ENCODE data around the gene PRKCA.

PRKCA gene

DNA sequence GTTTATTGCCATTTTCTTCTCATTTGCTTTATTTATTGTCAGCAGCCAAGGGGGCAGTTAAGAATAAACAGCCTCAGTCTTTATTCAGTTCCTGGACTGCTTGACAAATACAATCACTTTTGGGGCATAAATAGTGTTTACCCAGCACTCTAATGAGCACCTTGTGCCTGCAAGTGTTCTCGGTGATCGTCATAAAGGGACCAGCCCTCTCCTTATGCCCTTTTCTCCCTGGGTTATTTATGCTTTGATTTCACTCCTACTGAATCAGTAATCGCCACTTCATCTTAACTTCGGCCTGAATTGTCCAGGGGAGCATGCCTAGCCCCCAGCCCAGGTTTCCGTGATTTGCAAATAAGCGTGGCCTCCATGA lies 476.8 kb downstream of the PRKCA start:
- TF ChIP-seq, protein P1, sequence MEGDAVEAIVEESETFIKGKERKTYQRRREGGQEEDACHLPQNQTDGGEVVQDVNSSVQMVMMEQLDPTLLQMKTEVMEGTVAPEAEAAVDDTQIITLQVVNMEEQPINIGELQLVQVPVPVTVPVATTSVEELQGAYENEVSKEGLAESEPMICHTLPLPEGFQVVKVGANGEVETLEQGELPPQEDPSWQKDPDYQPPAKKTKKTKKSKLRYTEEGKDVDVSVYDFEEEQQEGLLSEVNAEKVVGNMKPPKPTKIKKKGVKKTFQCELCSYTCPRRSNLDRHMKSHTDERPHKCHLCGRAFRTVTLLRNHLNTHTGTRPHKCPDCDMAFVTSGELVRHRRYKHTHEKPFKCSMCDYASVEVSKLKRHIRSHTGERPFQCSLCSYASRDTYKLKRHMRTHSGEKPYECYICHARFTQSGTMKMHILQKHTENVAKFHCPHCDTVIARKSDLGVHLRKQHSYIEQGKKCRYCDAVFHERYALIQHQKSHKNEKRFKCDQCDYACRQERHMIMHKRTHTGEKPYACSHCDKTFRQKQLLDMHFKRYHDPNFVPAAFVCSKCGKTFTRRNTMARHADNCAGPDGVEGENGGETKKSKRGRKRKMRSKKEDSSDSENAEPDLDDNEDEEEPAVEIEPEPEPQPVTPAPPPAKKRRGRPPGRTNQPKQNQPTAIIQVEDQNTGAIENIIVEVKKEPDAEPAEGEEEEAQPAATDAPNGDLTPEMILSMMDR (IDR thresholded peaks at IDR 0.05; ENCODE audit: low read depth, low read length) = no peak
- H3K4me3 ChIP-seq (ENCODE audit: low read depth, low read length) = no peak overlapping the region

DNA sequence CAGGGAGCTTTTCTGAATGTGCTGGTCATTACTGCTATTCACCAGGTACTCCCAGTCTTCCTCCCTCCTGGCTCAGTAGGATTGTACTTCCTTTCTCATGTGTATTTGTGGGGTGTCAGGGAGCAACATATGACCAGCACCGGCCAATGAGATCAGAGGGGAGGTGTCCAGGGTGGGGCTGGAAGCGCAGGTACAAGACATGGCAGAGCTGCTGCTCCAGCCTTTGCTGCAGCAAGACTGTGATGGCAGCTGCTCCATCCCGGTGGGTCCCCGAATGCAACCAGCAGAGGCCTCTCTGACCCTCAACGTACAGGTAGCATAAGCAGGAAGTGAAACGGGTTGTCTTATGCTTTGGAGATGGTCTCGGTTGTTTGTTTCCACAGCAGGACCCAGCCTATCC lies 478.7 kb downstream of the PRKCA start:
- TF ChIP-seq, protein P1 (IDR thresholded peaks at IDR 0.05; ENCODE audit: low read depth, low read length) = no peak
- H3K4me3 ChIP-seq (ENCODE audit: low read depth, low read length) = no peak overlapping the region

DNA sequence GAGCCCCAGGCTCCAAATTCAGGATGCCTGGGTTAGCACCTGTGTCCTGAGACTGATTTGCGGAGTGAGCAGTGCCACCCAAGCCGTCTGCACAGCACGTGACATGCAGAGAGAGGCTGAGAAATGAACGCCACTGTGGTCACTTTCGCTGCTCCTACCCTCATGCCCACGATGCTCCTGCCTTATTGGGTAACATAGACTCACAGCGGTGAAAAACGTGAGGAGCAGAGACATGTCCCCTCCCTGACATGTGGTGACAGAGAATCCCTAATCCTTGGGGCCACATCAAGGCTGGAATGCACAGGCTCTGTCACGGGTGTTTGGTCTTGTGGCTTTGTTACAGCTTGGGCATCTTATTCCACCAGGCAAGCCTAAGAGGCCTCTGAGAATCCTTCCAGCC lies 480.4 kb downstream of the PRKCA start:
- H3K4me3 ChIP-seq (ENCODE audit: low read depth, low read length) = no peak overlapping the region
- TF ChIP-seq, protein P1 (IDR thresholded peaks at IDR 0.05; ENCODE audit: low read depth, low read length) = no peak

DNA sequence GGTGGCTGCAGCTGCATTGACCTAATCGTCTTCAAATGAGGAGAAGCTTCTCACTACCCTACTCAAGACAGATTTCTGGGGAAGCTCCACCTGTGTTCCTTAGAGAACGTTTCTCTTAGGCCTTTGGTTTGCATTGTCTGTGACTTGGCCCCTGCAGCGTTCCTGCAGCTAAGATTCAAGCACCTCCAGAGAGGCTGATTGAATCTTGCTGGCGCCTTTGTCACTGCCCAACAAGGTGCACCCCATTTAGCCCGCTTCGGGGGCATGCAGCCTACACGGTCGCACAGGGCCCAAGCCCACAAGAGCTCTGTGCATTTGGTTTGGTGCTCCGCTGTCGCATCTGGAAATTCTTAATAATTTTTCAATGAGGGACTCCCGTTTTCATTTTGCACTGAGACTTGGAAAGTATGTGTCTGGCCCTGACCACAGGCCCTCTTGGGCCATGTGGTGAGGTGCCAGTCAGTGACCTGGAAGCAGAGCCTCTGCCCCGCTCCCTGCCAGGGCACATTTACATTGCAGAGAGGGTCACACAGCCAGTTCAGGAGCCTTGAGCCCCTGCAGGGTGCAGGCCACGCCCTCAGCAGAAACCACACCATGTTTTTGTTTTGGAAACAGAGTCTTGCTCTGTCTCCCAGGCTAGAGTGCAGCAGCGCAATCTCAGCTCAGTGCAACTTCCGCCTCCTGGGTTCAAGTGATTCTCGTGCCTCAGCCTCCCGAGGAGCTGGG lies 481.4 kb downstream of the PRKCA start:
- no peak overlapping the region for H3K4me3 ChIP-seq (ENCODE audit: low read depth, low read length)
- TF ChIP-seq, protein P1 (IDR thresholded peaks at IDR 0.05; ENCODE audit: low read depth, low read length) = no peak

DNA sequence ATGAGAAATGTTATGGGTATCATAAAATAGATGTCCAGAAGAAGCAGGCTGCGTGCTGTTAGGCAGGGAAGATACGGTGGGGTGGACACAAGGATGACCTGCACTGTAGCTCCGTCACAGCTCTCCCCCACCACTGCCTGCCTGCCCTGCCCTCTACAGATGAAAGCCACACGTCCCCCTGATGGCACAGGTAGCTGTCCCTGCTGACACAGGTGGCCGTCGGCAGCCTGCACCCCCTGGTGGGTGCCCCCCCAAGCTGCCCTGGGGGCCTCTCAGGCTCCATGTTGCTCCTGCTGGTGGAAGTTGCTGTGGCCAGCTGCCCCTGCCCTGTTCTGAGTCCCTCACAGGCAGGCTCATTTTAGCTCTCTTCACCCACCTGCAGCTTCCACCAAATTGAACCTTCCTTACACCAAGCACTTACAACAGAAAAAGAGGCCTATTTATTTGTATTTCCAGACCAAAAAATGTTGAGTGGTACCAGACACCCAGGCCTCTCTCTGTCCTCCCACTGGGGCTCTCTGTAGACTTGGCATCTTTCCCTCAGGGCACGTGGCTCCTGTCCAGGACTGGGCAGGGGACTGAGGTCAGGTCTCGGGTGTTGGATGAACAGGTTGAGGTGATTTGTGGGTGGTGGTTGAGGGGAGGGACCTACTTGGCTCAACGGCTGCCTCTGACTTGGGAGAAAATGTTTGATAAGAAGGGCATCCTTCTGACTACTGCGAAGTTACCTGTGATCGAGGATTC lies 482.4 kb downstream of the PRKCA start:
- TF ChIP-seq, protein P1 (IDR thresholded peaks at IDR 0.05; ENCODE audit: low read depth, low read length) = no peak
- H3K4me3 ChIP-seq (ENCODE audit: low read depth, low read length) = no peak overlapping the region

DNA sequence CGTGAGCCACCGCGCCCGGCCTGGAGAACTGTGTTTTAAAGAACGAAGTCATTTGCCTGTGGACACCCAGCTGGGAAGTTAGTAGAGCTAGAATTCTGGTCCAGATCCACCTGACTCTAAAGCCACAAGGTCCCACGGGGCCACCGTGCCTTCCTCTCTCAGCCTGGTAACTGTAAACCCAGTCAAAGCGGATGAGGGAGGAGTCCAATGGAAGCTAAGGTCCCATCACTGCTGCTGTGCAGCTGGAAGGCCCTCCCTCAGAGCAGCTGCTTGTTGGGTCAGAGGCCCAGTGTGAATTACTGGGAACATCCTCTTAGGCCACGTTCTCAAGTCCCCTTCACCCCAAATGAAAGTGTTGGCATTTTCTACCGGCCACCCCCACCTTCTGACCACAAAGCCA lies 483.7 kb downstream of the PRKCA start:
- TF ChIP-seq, protein P1 (IDR thresholded peaks at IDR 0.05; ENCODE audit: low read depth, low read length) = no peak
- no peak overlapping the region for H3K4me3 ChIP-seq (ENCODE audit: low read depth, low read length)

DNA sequence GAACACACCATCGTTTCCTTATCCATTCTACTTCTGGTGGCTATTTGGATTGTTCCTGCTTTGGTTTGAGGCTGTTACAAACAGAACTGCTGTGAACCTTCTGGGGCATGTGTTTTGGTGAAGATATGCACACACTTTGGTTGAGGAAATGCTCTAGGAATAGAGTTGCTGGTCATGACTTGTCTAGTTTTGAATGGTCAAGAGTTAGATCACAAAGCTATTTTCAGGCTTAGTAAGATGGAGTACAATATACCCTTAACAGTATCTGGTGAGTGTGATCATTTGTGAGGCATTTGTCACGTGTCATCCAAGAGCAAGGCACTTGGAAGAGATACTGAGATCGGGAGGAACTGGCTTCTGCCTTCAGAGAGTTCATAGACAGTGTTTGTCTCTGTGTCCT lies 485.5 kb downstream of the PRKCA start:
- TF ChIP-seq, protein P1 (IDR thresholded peaks at IDR 0.05; ENCODE audit: low read depth, low read length) = no peak

More for the DNA sequence above, 485.5 kb downstream of the PRKCA start:
- no peak overlapping the region for H3K4me3 ChIP-seq (ENCODE audit: low read depth, low read length)

Measured in WI38 (cell line).